H54 (cell line): ENCODE results near the gene MAST4.

Experiments
- DNase-seq: peaks from one replicate; pipeline ENCODE4 v3.0.0; 2011; ENCODE audit warnings: low spot score, mixed read lengths; ENCODE audit not compliant: insufficient read length
- FAIRE-seq: peaks from 3 replicates; lab custom pipeline; 2011; peaks lifted over from hg19 to GRCh38; lab: Jason Lieb, UNC
- POLR2A ChIP-seq: IDR thresholded peaks from 2 replicates; pipeline ENCODE4 v1.6.1; 2011; ENCODE audit warnings: low read depth, mild to moderate bottlenecking, low read length

MAST4 gene

DNA sequence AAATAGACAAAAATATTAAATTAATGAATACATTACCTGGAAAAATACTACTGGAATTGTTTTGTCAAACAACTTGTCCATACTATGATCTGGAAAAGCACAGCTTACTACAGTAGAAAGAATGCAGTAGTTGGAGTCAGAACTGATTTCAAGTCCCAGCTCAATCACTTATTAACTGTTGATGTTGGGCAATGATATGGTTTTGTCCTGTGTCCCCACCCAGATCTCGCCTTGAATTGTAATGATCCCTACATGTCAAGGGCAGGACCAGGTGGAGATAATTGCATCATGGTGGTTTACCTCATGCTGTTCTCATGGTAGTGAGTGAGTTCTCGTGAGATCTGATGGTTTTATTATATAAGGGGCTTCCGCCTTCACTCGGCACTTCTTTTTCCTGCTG lies 352.9 kb downstream of the MAST4 start:
- FAIRE-seq (no peak), DNase-seq (no peak)
- TF ChIP-seq POLR2A: no peak

DNA sequence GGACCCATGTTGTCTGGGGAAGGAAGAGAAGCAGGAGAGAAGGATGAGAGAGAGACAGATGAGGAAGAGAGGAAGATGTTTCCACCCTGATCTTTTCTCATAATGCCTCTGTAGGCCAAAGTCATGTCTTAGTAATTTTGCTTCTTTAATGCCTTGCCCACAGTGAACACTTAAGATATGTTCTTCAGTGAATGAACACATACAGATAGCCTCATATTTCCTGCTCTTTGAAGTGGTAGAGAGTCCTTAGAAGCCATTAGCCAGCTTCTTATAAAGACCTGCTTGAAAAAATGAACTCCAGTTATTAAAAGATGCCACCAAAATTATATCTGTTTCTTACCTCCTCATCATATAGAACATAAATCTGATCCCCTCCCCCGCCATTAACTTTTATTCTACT lies 356.0 kb downstream of the MAST4 start:
- FAIRE-seq (no peak), DNase-seq (no peak)
- TF ChIP-seq POLR2A: no peak

GRCh38 chr5:66956439-66956838 lies 360.2 kb downstream of the MAST4 start:
- FAIRE-seq (no peak), DNase-seq (no peak)
- TF ChIP-seq POLR2A: no peak

DNA sequence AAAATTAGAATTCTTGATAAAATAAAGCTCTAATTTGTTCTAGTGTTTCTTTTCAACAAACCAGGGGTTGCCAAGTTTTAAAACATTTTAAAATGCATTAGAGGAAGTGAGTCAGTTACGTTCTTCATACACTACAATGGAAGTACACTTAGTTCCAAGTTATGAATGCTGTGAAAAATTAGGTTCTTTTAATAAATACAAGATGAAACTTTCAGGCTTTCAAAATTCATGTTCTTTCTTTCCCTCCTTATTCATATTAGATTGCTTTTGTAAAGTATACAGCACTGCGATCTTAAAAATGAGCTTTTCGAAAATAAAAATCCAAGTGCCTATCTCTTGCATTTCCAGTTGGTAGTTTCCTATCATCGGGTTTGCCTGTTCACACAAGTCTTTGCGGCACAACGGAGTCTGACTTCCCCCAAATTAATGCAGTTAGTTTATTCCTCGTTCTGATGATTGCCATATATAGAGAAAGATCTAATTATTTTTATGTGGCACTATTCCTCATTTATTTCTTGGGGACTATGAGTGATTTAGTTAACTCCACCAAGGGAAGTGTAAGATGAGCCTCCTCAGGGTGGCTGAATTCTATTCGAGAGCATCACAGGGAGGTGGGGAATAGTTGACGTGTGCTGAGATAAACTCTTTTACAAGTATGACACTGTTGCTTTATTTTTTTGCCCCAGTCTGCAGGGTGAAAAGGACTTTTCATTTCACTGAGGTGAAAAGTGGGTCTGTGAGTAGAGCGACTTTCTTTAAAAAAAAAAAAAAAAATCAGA lies 362.2 kb downstream of the MAST4 start:
- FAIRE-seq (no peak), DNase-seq (no peak)
- no peak for TF ChIP-seq POLR2A

DNA sequence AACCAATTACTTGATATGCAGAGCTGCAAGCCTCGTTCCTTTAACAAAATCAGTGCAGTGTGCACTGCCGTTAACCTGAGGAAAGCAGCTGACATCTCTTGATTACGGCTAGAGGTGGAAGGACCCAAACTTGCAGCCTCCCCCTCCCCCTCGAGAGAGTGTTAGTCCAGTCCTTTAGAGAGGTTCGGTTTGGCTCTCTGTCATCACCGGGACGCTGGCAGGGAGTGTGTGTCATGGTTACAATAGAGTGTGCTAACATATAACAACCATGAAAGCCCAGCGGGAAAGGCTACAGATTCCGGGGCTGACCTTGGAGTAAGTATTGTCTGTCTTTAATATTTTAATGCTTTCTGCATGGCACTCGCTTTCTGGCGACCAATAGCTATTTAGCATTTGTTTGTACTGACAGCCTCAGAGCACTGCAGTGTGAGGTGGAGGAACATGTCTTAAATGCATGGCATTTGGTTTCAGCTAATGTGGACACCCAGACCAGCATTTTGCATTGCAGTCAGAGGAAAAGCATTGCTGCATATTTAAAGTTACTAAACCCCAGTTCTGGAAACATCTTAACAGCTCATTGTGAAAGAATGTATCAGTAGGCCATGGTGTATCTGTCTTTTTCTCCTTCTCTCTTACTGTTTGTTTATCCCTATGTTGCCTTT lies 362.9 kb downstream of the MAST4 start:
- no peak for FAIRE-seq
- DNase-seq: no peak
- no peak for TF ChIP-seq POLR2A

- FAIRE-seq: no peak
- DNase-seq: no peak
- TF ChIP-seq POLR2A: no peak
Measured at GRCh38 chr5:66959653-66960052, 363.5 kb downstream of the MAST4 start.

DNA sequence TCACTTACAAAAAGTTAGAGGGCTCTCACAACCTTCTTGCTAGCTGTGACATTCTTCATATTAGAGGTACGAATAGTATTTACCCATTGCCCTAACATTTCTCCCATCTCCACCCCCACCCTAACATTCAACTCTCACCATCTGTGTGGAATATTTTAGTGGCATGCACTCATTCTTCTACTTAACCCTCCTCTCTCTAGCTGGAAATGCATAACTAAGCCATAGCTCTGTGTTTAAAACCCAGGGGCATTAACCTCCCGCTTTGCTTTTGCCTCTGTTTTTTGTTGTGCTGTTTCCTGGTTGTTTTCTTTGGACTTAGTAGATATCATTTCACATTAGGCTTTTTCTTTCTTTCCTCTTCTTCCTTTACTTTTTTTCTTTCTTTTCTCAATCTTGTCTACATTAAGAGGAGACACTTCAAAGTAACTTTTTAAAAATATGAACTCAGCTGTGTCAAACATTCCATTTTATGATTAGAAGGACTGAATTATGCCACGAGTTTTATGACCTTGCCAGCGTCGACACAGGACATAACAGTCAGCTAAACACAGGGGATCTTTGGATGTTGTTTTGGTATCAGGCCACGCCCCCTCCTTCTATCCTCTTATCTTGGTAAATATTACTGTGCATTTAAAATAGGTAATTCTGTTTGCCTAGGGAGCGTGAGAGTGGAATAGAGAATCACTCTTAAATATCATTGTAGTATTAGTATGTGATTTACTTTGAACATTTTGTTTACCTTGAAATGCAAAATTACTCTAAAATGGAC lies 364.4 kb downstream of the MAST4 start:
- DNase-seq: no peak
- no peak for FAIRE-seq
- TF ChIP-seq POLR2A: no peak

- no peak for TF ChIP-seq POLR2A
- FAIRE-seq (no peak), DNase-seq (no peak)
Measured at GRCh38 chr5:66963559-66963971, 367.4 kb downstream of the MAST4 start.

DNA sequence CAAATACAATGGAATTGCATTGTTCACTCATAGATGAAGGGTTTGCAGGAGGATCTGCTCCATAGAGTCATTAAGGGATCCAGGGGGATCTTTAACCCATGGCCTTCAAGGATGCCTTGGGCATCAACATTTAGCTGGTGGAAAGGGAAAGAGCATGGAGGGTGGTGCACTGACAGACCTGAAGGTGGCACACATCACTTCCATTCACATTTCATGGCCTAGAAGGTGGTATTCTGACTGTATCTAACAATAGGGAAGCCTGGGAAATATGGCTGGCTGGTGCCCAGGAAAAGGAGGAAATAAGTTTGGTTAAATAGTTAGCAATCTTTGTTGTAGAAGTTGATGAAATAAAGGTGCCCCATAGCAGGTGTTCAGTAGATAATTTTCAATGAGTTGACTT lies 370.2 kb downstream of the MAST4 start:
- FAIRE-seq (no peak), DNase-seq (no peak)
- no peak for TF ChIP-seq POLR2A

- TF ChIP-seq POLR2A: no peak
- DNase-seq: no peak
- FAIRE-seq: no peak
Measured at GRCh38 chr5:66967102-66967501, 370.9 kb downstream of the MAST4 start.

DNA sequence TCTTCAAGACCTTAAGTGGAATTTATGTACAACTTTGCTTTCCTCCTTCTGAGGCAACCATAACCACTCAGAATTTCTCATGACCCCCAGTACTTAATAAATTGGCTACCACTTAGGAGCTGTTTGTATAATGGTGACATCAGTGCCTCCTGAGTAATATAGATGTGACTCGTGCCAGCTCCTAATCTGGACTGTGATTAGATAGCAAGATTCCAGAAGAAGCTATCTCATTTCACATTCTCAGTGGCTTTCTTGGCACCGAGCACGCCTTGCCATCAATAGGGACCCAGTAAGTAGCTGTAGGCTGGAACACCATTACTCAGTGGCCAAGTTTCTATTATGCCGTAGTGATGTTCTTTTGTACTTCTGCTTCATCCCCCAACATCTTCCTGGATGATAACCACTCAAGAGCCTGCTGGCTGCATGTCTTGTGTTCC lies 371.7 kb downstream of the MAST4 start:
- DNase-seq (no peak), FAIRE-seq (no peak)

DNA sequence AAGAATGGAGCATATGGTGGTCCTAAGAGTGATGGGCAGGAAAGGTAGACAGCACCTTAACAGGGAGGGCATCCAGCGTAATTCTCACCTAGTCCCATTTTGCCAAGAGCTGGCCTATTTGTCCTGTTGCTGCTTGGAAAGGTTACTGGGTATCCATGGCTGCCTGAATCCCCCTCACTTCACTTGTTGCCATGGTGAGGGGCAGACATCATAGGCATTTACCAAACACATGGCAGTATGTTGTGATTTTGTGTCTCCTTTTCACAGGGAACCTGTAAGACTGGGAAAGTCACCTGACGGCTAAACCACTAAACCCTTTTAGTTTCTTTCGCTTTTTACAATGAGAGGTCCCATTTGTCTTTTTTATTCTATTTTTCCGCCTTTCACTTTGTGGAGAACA lies 373.3 kb downstream of the MAST4 start:
- FAIRE-seq (no peak), DNase-seq (no peak)
- no peak for TF ChIP-seq POLR2A

More for the DNA sequence above, 371.7 kb downstream of the MAST4 start:
- no peak for TF ChIP-seq POLR2A

DNA sequence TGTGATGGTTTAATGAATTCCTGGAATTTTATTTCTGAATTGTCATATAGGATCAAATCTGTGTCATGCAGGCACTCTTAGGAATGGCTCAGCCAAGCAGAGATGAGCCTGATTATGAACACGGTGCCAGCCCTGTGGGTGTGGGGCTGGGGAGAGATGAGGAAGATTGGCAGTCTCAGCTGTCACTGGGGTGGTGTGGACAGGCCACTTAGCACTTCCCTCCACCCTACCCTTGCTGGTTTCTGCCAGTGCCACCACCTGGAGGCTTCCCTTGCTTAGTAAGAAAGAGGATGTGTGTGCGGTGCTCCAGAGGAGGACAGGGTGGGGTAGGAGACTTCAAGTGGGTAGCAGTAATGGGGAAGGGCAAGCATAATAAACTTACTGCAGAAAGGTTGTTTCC lies 373.8 kb downstream of the MAST4 start:
- DNase-seq: no peak
- no peak for FAIRE-seq
- no peak for TF ChIP-seq POLR2A

DNA sequence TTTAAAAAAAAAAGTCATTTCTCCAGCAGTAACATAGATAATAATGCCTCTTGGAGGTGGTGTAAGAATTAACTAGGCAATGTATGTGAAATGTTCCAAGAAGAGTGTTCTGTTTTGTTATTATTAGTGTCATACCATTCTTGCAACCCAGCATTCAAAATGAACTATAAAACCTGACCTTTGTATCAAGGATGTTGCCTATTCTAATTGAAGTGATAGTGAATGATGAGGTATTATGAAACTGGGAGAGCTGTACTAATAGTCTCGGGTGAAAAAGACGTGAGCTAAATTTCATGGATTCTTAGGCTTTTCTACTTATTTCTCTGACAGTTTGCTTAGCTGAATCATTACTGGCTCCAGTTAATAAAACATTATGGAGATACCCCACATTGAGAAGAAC lies 375.8 kb downstream of the MAST4 start:
- DNase-seq (no peak), FAIRE-seq (no peak)
- no peak for TF ChIP-seq POLR2A
